Thoracic aorta (tissue), 2 donors: ENCODE results near the gene CPB1. TPM values are rescaled to one million over a fixed set of nuclear protein-coding genes. Genes with fewer than 3 reads are reported as not detected.

Experiments
- ATAC-seq: fragments of 150-250 bp; one replicate; pipeline ENCODE4 v1.8.0; 2017; ENCODE audit warnings: low read depth; ENCODE audit not compliant: insufficient number of reproducible peaks, low FRiP score
- DNase-seq: peaks from one replicate; pipeline ENCODE4 v3.0.0-alpha.2; 2020; ENCODE audit warnings: low spot score
- H3K27ac ChIP-seq, 2 donors: fragments of 200-600 bp; sonication (generic); 1 replicate in 1 of 2; 2 replicates in 1 of 2; pipeline ENCODE4 v1.5.1; 2016; ENCODE audit warnings: mild to moderate bottlenecking in 2 of 2, moderate library complexity in 2 of 2
- H3K27me3 ChIP-seq: fragments of 200-600 bp; sonication (generic); replicated peaks from 2 replicates; pipeline ENCODE4 v1.6.0; 2016; ENCODE audit warnings: mild to moderate bottlenecking; ENCODE audit not compliant: insufficient read depth
- H3K36me3 ChIP-seq: fragments of 200-600 bp; sonication (generic); one replicate; pipeline ENCODE4 v1.5.1; 2016
- H3K4me1 ChIP-seq, 2 donors: fragments of 200-600 bp; sonication (generic); 1 replicate in 1 of 2; 2 replicates in 1 of 2; pipeline versions ENCODE4 v1.5.1 to v1.6.0; 2016; ENCODE audit warnings: low read depth in 2 of 2, mild to moderate bottlenecking in 1 of 2; ENCODE audit not compliant: control insufficient read depth in 1 of 2
- H3K4me3 ChIP-seq: fragments of 200-600 bp; sonication (generic); 2 replicates; pipeline ENCODE4 v1.5.1; 2016; ENCODE audit warnings: mild to moderate bottlenecking
- H3K9me3 ChIP-seq: fragments of 200-600 bp; sonication (generic); 2 replicates; pipeline ENCODE4 v1.5.1; 2016
- CTCF ChIP-seq: fragments of 200-600 bp; sonication (generic); IDR thresholded peaks from one replicate; pipeline ENCODE4 v1.5.1; 2019; ENCODE audit warnings: antibody characterized with exemption
- total RNA-seq, 2 donors: library from RNA; depleted of rRNA; stranded (reverse); fragments of >200 nt; gene quantifications; one replicate each; pipeline versions ENCODE4 v1.1.0 to v1.2.3, GENCODE V29; 2016

Gene CPB1
- total RNA-seq, 2 donors from 2014 or later: 0.95 to 3.5 TPM

DNA sequence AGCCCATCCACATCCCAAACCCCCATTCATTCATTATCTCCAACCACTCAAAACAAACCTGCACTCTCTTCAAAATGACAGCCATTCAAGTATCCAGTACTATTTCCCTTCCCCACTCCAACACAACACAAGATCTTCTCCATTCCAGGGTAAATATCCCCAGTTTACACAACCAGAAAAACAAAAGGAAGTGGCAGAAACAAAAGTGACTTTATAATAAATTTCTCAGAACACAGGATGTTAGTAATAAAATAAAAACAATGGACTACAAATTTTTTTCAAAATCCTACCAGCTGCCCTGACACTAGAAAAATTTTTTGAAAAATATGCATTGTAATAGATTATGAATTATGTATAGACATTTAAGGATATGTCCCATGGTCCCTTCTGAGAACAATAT lies 51.6 kb downstream of the CPB1 start:
- Histone ChIP-seq H3K27me3 (no peaks in the 10 kb centered on the region), H3K9me3 (no peaks in the 10 kb centered on the region), H3K4me3 (no peak overlapping the region), H3K4me1 (no peaks in the 10 kb centered on the region), H3K27ac (no peak overlapping the region), H3K36me3 (no peaks in the 10 kb centered on the region)
- DNase-seq (no peak), ATAC-seq (no peak)
- no peak for TF ChIP-seq CTCF

- DNase-seq (no peak), ATAC-seq (no peak)
- H3K4me1 ChIP-seq: no peaks in the 10 kb centered on the region
- no peak for TF ChIP-seq CTCF
- no peaks in the 10 kb centered on the region for H3K27me3 ChIP-seq
- no peaks in the 10 kb centered on the region for H3K9me3 ChIP-seq
- H3K27ac ChIP-seq: no peak overlapping the region
- no peaks in the 10 kb centered on the region for H3K36me3 ChIP-seq
- H3K4me3 ChIP-seq: no peak overlapping the region
Measured at GRCh38 chr3:148880681-148881080, 53.1 kb downstream of the CPB1 start.

DNA sequence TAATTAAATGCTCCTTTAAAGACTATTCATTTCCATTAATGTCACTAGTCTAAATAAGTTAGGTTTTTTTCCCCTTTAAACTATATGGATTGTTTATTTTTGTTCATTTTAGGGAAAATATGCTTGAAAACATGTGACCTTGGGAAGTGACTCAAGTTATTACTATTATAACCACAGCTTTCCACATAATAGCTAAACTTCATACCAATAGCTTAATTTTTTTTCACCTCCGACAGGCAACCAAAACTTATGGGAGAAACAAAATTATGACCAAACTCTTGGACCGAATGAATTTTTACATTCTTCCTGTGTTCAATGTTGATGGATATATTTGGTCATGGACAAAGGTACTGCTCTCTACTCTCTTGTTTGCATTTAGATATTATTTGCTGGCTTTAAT lies 53.7 kb downstream of the CPB1 start:
- H3K27ac ChIP-seq: no peak overlapping the region
- no peak overlapping the region for H3K4me3 ChIP-seq
- H3K9me3 ChIP-seq: no peaks in the 10 kb centered on the region
- ATAC-seq (no peak), DNase-seq (no peak)
- no peaks in the 10 kb centered on the region for H3K36me3 ChIP-seq
- no peaks in the 10 kb centered on the region for H3K4me1 ChIP-seq
- TF ChIP-seq CTCF: no peak
- no peaks in the 10 kb centered on the region for H3K27me3 ChIP-seq

- DNase-seq (no peak), ATAC-seq (no peak)
- no peak for TF ChIP-seq CTCF
- no peak overlapping the region for H3K27ac ChIP-seq
- no peaks in the 10 kb centered on the region for H3K9me3 ChIP-seq
- H3K4me1 ChIP-seq: no peaks in the 10 kb centered on the region
- H3K27me3 ChIP-seq: no peaks in the 10 kb centered on the region
- no peak overlapping the region for H3K4me3 ChIP-seq
- H3K36me3 ChIP-seq: no peaks in the 10 kb centered on the region
Measured at GRCh38 chr3:148882288-148882687, 54.7 kb downstream of the CPB1 start.

- no peak for TF ChIP-seq CTCF
- no peaks in the 10 kb centered on the region for H3K27me3 ChIP-seq
- H3K9me3 ChIP-seq: no peaks in the 10 kb centered on the region
- DNase-seq (no peak), ATAC-seq (no peak)
- no peaks in the 10 kb centered on the region for H3K4me1 ChIP-seq
- no peaks in the 10 kb centered on the region for H3K36me3 ChIP-seq
- H3K4me3 ChIP-seq: no peak overlapping the region
- H3K27ac ChIP-seq: no peak overlapping the region
Measured at GRCh38 chr3:148883163-148883562, 55.6 kb downstream of the CPB1 start.
